Thoracic aorta (tissue), 2 donors: ENCODE measurements around the gene ALOX12. TPM values are rescaled to one million over a fixed set of nuclear protein-coding genes. Genes with fewer than 3 reads are reported as not detected.

Experiments used
- ATAC-seq: fragments of 150-250 bp; one replicate; pipeline ENCODE4 v1.8.0; 2017; ENCODE audit warnings: low read depth; ENCODE audit not compliant: insufficient number of reproducible peaks, low FRiP score
- DNase-seq: peaks from one replicate; pipeline ENCODE4 v3.0.0-alpha.2; 2020; ENCODE audit warnings: low spot score
- H3K27ac ChIP-seq, 2 donors: fragments of 200-600 bp; sonication (generic); 1 replicate in 1 of 2; 2 replicates in 1 of 2; pipeline ENCODE4 v1.5.1; 2016; ENCODE audit warnings: mild to moderate bottlenecking in 2 of 2, moderate library complexity in 2 of 2
- H3K27me3 ChIP-seq: fragments of 200-600 bp; sonication (generic); replicated peaks from 2 replicates; pipeline ENCODE4 v1.6.0; 2016; ENCODE audit warnings: mild to moderate bottlenecking; ENCODE audit not compliant: insufficient read depth
- H3K36me3 ChIP-seq: fragments of 200-600 bp; sonication (generic); one replicate; pipeline ENCODE4 v1.5.1; 2016
- H3K4me1 ChIP-seq, 2 donors: fragments of 200-600 bp; sonication (generic); 1 replicate in 1 of 2; 2 replicates in 1 of 2; pipeline versions ENCODE4 v1.5.1 to v1.6.0; 2016; ENCODE audit warnings: low read depth in 2 of 2, mild to moderate bottlenecking in 1 of 2; ENCODE audit not compliant: control insufficient read depth in 1 of 2
- H3K4me3 ChIP-seq: fragments of 200-600 bp; sonication (generic); 2 replicates; pipeline ENCODE4 v1.5.1; 2016; ENCODE audit warnings: mild to moderate bottlenecking
- H3K9me3 ChIP-seq: fragments of 200-600 bp; sonication (generic); 2 replicates; pipeline ENCODE4 v1.5.1; 2016
- total RNA-seq, 2 donors: library from RNA; depleted of rRNA; stranded (reverse); fragments of >200 nt; gene quantifications; one replicate each; pipeline versions ENCODE4 v1.1.0 to v1.2.3, GENCODE V29; 2016
- TF ChIP-seq, protein P1 (sequence below): fragments of 200-600 bp; sonication (generic); IDR thresholded peaks from one replicate; pipeline ENCODE4 v1.5.1; 2019; ENCODE audit warnings: antibody characterized with exemption

Gene ALOX12
- total RNA-seq, 2 donors from 2014 or later, result not detected

DNA sequence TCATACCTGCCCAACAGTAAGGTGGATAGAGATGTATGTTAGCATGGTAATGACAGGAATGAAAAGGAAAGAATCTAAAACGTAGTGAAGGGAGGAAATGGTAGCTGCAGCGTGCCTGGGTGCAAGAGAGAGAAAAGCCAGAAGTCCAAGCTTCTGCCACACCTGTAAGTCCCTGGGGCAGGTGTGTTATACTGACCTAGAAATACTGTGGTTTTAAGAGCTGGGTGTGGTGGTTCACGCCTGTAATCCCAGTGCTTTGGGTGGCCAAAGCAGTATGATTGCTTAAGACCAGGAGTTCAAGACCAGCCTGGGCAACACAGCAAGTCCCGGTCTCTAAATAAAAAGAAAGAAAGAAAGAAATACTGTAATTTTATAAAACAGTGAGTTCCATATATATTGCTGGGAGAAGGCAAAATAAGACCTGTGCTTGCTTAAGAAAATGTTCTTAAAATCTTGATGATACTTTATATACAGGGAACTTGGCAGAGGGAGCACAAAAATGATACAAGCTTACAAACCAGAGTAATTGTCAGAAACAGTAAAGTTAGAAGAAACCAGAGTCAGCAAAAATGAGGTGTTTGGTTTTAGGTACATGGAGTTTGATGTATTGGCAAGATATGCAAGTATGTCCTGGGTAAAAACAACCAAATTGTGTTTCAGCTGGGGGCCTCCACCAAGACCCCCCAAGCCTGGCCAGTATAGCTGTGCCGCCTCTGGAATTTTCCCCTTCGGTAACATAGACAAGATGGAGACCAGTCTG, 6.6 kb downstream of the ALOX12 start:
- Histone ChIP-seq H3K27ac (no peak overlapping the region), H3K27me3 (no peaks in the 10 kb centered on the region), H3K4me3 (no peak overlapping the region), H3K9me3 (no peaks in the 10 kb centered on the region), H3K36me3 (peaks cover 27% of the 10 kb centered on the region), H3K4me1 (no peaks in the 10 kb centered on the region)
- TF ChIP-seq, protein P1, sequence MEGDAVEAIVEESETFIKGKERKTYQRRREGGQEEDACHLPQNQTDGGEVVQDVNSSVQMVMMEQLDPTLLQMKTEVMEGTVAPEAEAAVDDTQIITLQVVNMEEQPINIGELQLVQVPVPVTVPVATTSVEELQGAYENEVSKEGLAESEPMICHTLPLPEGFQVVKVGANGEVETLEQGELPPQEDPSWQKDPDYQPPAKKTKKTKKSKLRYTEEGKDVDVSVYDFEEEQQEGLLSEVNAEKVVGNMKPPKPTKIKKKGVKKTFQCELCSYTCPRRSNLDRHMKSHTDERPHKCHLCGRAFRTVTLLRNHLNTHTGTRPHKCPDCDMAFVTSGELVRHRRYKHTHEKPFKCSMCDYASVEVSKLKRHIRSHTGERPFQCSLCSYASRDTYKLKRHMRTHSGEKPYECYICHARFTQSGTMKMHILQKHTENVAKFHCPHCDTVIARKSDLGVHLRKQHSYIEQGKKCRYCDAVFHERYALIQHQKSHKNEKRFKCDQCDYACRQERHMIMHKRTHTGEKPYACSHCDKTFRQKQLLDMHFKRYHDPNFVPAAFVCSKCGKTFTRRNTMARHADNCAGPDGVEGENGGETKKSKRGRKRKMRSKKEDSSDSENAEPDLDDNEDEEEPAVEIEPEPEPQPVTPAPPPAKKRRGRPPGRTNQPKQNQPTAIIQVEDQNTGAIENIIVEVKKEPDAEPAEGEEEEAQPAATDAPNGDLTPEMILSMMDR, result no peak
- DNase-seq (no peak), ATAC-seq (no peak)

DNA sequence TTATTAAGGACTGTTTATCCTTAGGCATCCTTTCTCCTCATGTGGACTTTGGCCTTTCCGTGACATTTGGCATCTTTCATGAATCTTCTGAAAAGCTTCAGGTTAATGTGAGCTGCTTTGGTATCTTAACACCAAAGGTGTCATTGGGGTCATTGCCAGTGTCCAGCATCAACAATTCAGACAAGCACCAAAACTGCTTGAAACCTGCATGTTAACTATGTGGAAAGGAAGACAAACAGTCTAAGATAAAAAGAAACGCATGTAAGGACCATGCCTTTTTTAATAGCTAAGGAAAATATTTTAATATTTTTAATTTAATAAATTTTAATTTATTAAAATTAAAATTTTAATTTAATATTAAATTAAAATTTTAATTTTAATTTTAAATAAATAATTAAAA, 7.9 kb downstream of the ALOX12 start:
- H3K9me3 ChIP-seq, result no peaks in the 10 kb centered on the region
- no peak overlapping the region for H3K4me3 ChIP-seq
- TF ChIP-seq, protein P1, result no peak
- H3K27me3 ChIP-seq, result no peaks in the 10 kb centered on the region
- no peak for ATAC-seq
- peaks cover 27% of the 10 kb centered on the region for H3K36me3 ChIP-seq
- no peaks in the 10 kb centered on the region for H3K4me1 ChIP-seq
- no peak for DNase-seq
- H3K27ac ChIP-seq, result no peak overlapping the region

DNA sequence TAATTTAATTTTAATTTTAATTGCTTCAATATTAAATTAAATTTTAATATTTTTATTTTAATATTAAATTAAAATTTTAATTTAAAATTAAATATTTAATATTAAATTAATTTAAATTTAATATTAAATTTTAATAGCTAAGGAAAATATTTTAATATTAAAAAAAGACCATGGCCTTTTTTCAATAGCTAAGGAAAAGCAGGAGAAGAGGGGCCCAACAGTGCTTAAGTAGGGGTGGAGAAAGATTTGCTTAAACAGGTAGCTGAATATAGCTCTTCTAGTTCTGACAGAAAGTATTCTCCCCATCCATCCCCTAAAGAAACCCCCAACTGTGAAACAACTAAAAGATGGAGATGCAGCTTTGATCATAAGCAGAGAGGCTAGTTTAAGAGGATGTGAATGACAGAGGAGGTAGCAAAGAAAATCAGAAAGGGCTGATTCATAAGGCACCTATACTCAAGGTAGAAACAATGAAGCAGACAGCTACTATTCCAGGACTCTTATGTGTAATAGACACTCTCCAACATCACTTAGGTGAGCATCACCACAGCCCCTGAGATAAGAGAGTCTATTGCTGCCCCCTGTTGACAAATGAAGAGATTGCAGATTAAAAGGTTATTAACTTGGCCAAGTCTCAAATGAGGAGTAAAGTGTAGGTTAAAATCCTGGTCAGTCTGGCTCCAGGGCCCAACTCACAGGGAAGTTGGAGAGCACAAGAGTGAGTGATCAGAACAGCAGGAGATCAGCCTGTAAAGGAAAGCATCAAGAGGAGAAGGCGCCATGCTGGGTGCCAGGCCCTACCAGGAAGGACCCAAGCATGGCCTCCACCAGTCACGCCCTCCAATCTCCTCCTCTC, 8.8 kb downstream of the ALOX12 start:
- TF ChIP-seq, protein P1, result peak; percentile 58
- Histone ChIP-seq H3K9me3 (no peaks in the 10 kb centered on the region), H3K4me3 (no peak overlapping the region), H3K27me3 (no peaks in the 10 kb centered on the region), H3K36me3 (peaks cover 24% of the 10 kb centered on the region), H3K4me1 (peaks cover under 1 to 1% of the 10 kb centered on the region in 2 donors), H3K27ac (no peak overlapping the region)
- DNase-seq (no peak), ATAC-seq (no peak)

DNA sequence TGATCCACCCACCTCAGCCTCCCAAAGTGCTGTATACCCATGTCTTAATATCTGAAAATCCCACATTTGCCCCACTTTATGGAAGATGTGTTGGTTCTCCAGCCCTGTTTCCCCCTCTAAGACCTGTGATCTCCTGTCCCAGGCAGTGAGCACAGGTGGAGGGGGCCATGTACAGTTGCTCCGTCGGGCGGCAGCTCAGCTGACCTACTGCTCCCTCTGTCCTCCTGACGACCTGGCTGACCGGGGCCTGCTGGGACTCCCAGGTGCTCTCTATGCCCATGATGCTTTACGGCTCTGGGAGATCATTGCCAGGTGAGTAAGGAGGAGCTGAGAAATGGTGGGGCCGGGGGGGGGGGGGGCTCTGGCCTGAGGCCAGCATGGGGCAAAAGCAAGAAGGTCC, 9.9 kb downstream of the ALOX12 start:
- peaks cover 9 to 12% of the 10 kb centered on the region in 2 donors for H3K4me1 ChIP-seq
- no peaks in the 10 kb centered on the region for H3K9me3 ChIP-seq
- peaks cover 15% of the 10 kb centered on the region for H3K36me3 ChIP-seq
- no peak overlapping the region for H3K4me3 ChIP-seq
- no peak overlapping the region for H3K27ac ChIP-seq
- H3K27me3 ChIP-seq, result no peaks in the 10 kb centered on the region
- TF ChIP-seq, protein P1, result no peak
- DNase-seq (no peak), ATAC-seq (no peak)

DNA sequence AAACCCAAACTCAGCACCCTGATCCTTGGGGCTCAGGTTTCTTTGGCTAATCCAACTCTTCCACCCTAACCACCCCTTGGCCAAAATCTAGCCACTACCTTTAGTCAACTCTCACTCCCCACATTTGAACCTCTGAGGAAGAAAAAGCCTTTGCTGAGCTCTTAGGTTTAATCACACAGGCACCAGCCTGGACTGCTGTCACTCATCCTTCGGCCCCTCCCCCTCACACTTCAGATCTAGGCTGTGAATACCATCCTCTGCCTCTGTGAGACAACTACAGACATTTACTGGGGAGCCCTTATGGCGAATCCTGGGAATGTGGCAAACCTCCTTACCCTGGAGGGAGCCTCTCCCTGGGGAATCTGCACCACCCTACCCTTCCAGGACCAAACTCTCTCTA, 11.3 kb downstream of the ALOX12 start:
- Histone ChIP-seq H3K4me3 (no peak overlapping the region), H3K9me3 (no peaks in the 10 kb centered on the region), H3K27me3 (no peaks in the 10 kb centered on the region), H3K36me3 (peaks cover 5% of the 10 kb centered on the region), H3K27ac (no peak overlapping the region), H3K4me1 (peaks cover 19 to 25% of the 10 kb centered on the region in 2 donors)
- ATAC-seq (no peak), DNase-seq (no peak)
- TF ChIP-seq, protein P1, result no peak
